ENCODE data around the gene RAB13. TPM values are rescaled to one million over a fixed set of nuclear protein-coding genes. Genes with fewer than 3 reads are reported as not detected.

RAB13 gene
- total and polyA plus RNA-seq, 2 of the 13 experiments (the other 11 are each of a cell fraction or from before 2014, with no cell fraction given): 15.9 to 24.7 TPM

- TF ChIP-seq MYPOP (CRISPR knock-in tag; IDR thresholded peaks at IDR 0.05): no peak; the same call in 1 of the 2 replicates
- no peak for TF ChIP-seq HBP1 (CRISPR knock-in tag; IDR thresholded peaks at IDR 0.05; ENCODE audit: low read depth)
- 0 out of 2 replicates have a peak, but pooled peaks have one; percentile 15 for TF ChIP-seq NCOR1 (IDR thresholded peaks at IDR 0.05; ENCODE audit: borderline replicate concordance, low read length)
- 0 out of 2 replicates have a peak, but pooled peaks have one; percentile 31 for TF ChIP-seq ZNF761 (CRISPR knock-in tag; conservative IDR thresholded peaks at IDR 0.05)
- TF ChIP-seq ZFP37 (CRISPR knock-in tag; IDR thresholded peaks at IDR 0.05; ENCODE audit: borderline replicate concordance): no peak; the same call in 1 of the 2 replicates
- 0 out of 2 replicates have a peak, but pooled peaks have one; percentile 67 for TF ChIP-seq SATB2 (CRISPR knock-in tag; IDR thresholded peaks at IDR 0.05)
- TF ChIP-seq PREB (CRISPR knock-in tag; IDR thresholded peaks at IDR 0.05): 0 out of 2 replicates have a peak, but pooled peaks have one; percentile 54
- peak; percentile 49; the same call in 1 of the 2 replicates for TF ChIP-seq ZIK1 (CRISPR knock-in tag; IDR thresholded peaks at IDR 0.05; ENCODE audit: borderline replicate concordance, low read depth)
- peak; percentile 82 for TF ChIP-seq ETV5 (CRISPR knock-in tag; IDR thresholded peaks at IDR 0.05; ENCODE audit: borderline replicate concordance)
- peak; percentile 9; the same call in 1 of the 2 replicates for TF ChIP-seq TARDBP (CRISPR knock-in tag; IDR thresholded peaks at IDR 0.05)
- TF ChIP-seq ZSCAN29 (CRISPR knock-in tag; conservative IDR thresholded peaks at IDR 0.05): no peak
- no peak for TF ChIP-seq TBX3 (IDR thresholded peaks at IDR 0.05; ENCODE audit: borderline replicate concordance)
- no peak for TF ChIP-seq THAP8 (CRISPR knock-in tag; IDR thresholded peaks at IDR 0.05; ENCODE audit: borderline replicate concordance)
- no peak for TF ChIP-seq ZNF552 (CRISPR knock-in tag; IDR thresholded peaks at IDR 0.05; ENCODE audit: borderline replicate concordance)
- TF ChIP-seq NFKB2 (CRISPR knock-in tag; IDR thresholded peaks at IDR 0.05; ENCODE audit: borderline replicate concordance): peak; percentile 64; the same call in 1 of the 2 replicates
- peak; percentile 23 for TF ChIP-seq TAF15 (IDR thresholded peaks at IDR 0.05; ENCODE audit: low read depth, low read length, poor library complexity, severe bottlenecking)
- TF ChIP-seq ZKSCAN1 (IDR thresholded peaks at IDR 0.05; ENCODE audit: low read length): no peak
- TF ChIP-seq MBNL3 (CRISPR knock-in tag; conservative IDR thresholded peaks at IDR 0.05): no peak
- TF ChIP-seq ZNF275 (CRISPR knock-in tag; IDR thresholded peaks at IDR 0.05; ENCODE audit: borderline replicate concordance): peak; percentile 86; the same call in 1 of the 2 replicates
- 0 out of 2 replicates have a peak, but pooled peaks have one; percentile 43 for TF ChIP-seq E2F5 (CRISPR knock-in tag; conservative IDR thresholded peaks at IDR 0.05)
These were observed 22.9 kb downstream of the RAB13 start, which contains the start of gene SLC39A1 (continued) for GRCh38 chr1:153963030-153963849.
